MG63 (cell line): ENCODE data around the gene LCOR. TPM values are rescaled to one million over a fixed set of nuclear protein-coding genes. Genes with fewer than 3 reads are reported as not detected.
"Not testable (repeated sequence)": the region's sequence is repeated elsewhere in the genome, so short reads cannot be mapped to it uniquely, and the experiment has no call there.

ENCODE experiments used
- DNase-seq: peaks from one replicate; pipeline ENCODE4 v3.0.0-alpha.2; 2020
- H3K27me3 ChIP-seq: fragments of 250-450 bp; sonication (Bioruptor Pico); 2 replicates; pipeline ENCODE4 v1.5.1; 2020; ENCODE audit warnings: mild to moderate bottlenecking, moderate library complexity
- H3K36me3 ChIP-seq: fragments of 250-450 bp; sonication (Bioruptor Pico); 2 replicates; pipeline ENCODE4 v1.5.1; 2020; ENCODE audit warnings: mild to moderate bottlenecking, moderate library complexity
- H3K4me3 ChIP-seq: fragments of 250-450 bp; sonication (Bioruptor Pico); 2 replicates; pipeline ENCODE4 v1.5.1; 2020; ENCODE audit warnings: mild to moderate bottlenecking, moderate library complexity
- H3K9me3 ChIP-seq: fragments of 250-450 bp; sonication (Bioruptor Pico); 2 replicates; pipeline ENCODE4 v1.5.1; 2020; ENCODE audit warnings: mild to moderate bottlenecking, moderate library complexity
- total RNA-seq: library from RNA; depleted of rRNA; stranded (reverse); fragments of >200 nt; shearing (Covaris generic); gene quantifications from 2 replicates; pipeline ENCODE4 v1.2.3, GENCODE V29; 2014; ENCODE audit warnings: low replicate concordance

LCOR gene
- total RNA-seq, 1 experiment from 2014 or later: 4.3 TPM

- Histone ChIP-seq H3K27me3 (no peaks in the 10 kb centered on the region), H3K36me3 (no peaks in the 10 kb centered on the region), H3K9me3 (no peaks in the 10 kb centered on the region), H3K4me3 (no peak overlapping the region)
- no peak for DNase-seq
Measured at GRCh38 chr10:97019213-97019844, 187.2 kb downstream of the LCOR start.

GRCh38 chr10:97020452-97021400, 188.6 kb downstream of the LCOR start:
- H3K9me3 ChIP-seq: no peaks in the 10 kb centered on the region

GRCh38 chr10:97022616-97023015, 190.5 kb downstream of the LCOR start:
- Histone ChIP-seq H3K36me3 (no peaks in the 10 kb centered on the region), H3K27me3 (no peaks in the 10 kb centered on the region), H3K4me3 (no peak overlapping the region), H3K9me3 (peaks cover 4% of the 10 kb centered on the region; the same call in 1 of the 2 replicates)
- DNase-seq: no peak

More at GRCh38 chr10:97020452-97021400, 188.6 kb downstream of the LCOR start:
- no peaks in the 10 kb centered on the region for H3K27me3 ChIP-seq
- no peaks in the 10 kb centered on the region for H3K36me3 ChIP-seq
- no peak overlapping the region for H3K4me3 ChIP-seq
- DNase-seq: no peak

GRCh38 chr10:97023401-97024167, 191.5 kb downstream of the LCOR start:
- Histone ChIP-seq H3K4me3 (no peak overlapping the region; the same call in 1 of the 2 replicates), H3K27me3 (no peaks in the 10 kb centered on the region), H3K36me3 (no peaks in the 10 kb centered on the region), H3K9me3 (peaks cover 12% of the 10 kb centered on the region; the same call in 1 of the 2 replicates)
- peak; percentile 38 for DNase-seq

- Histone ChIP-seq H3K36me3 (no peaks in the 10 kb centered on the region), H3K27me3 (no peaks in the 10 kb centered on the region), H3K9me3 (peaks cover 12% of the 10 kb centered on the region; the same call in 1 of the 2 replicates), H3K4me3 (no peak overlapping the region; the same call in 1 of the 2 replicates)
- peak; percentile 68 for DNase-seq
Measured at GRCh38 chr10:97024168-97025073, 192.3 kb downstream of the LCOR start.

- no peak overlapping the region for H3K4me3 ChIP-seq
- no peaks in the 10 kb centered on the region for H3K36me3 ChIP-seq
- peaks cover 12% of the 10 kb centered on the region; the same call in 1 of the 2 replicates for H3K9me3 ChIP-seq
- no peaks in the 10 kb centered on the region for H3K27me3 ChIP-seq
- DNase-seq: peak; percentile 59
Measured at GRCh38 chr10:97025613-97026242, 193.6 kb downstream of the LCOR start.

GRCh38 chr10:97028126-97028831, 196.2 kb downstream of the LCOR start:
- H3K36me3 ChIP-seq: no peaks in the 10 kb centered on the region
- peak; percentile 30 for DNase-seq
- H3K9me3 ChIP-seq: peaks cover 12% of the 10 kb centered on the region; the same call in 1 of the 2 replicates
- H3K27me3 ChIP-seq: no peaks in the 10 kb centered on the region
- no peak overlapping the region for H3K4me3 ChIP-seq

GRCh38 chr10:97028832-97029178, 196.7 kb downstream of the LCOR start:
- H3K27me3 ChIP-seq: no peaks in the 10 kb centered on the region
- H3K9me3 ChIP-seq: peaks cover 12% of the 10 kb centered on the region; the same call in 1 of the 2 replicates
- H3K36me3 ChIP-seq: no peaks in the 10 kb centered on the region
- DNase-seq: no peak
- H3K4me3 ChIP-seq: no peak overlapping the region

GRCh38 chr10:97029271-97029670, 197.2 kb downstream of the LCOR start:
- no peak for DNase-seq
- peaks cover 12% of the 10 kb centered on the region; the same call in 1 of the 2 replicates for H3K9me3 ChIP-seq
- no peaks in the 10 kb centered on the region for H3K27me3 ChIP-seq
- no peaks in the 10 kb centered on the region for H3K36me3 ChIP-seq
- no peak overlapping the region for H3K4me3 ChIP-seq

GRCh38 chr10:97030894-97031293, 198.8 kb downstream of the LCOR start:
- Histone ChIP-seq H3K27me3 (no peaks in the 10 kb centered on the region), H3K36me3 (no peaks in the 10 kb centered on the region), H3K9me3 (peaks cover 12% of the 10 kb centered on the region; the same call in 1 of the 2 replicates), H3K4me3 (no peak overlapping the region)
- DNase-seq: no peak

GRCh38 chr10:97031459-97031858, 199.4 kb downstream of the LCOR start:
- Histone ChIP-seq H3K36me3 (no peaks in the 10 kb centered on the region), H3K4me3 (no peak overlapping the region), H3K9me3 (peaks cover 12% of the 10 kb centered on the region; the same call in 1 of the 2 replicates), H3K27me3 (no peaks in the 10 kb centered on the region)
- DNase-seq: no peak

GRCh38 chr10:97032624-97033023, 200.5 kb downstream of the LCOR start:
- no peak overlapping the region for H3K4me3 ChIP-seq
- H3K9me3 ChIP-seq: peaks cover 8% of the 10 kb centered on the region; the same call in 1 of the 2 replicates
- H3K27me3 ChIP-seq: no peaks in the 10 kb centered on the region
- DNase-seq: no peak
- no peaks in the 10 kb centered on the region for H3K36me3 ChIP-seq

GRCh38 chr10:97033841-97034240, 201.7 kb downstream of the LCOR start:
- DNase-seq, H3K4me3 ChIP-seq, H3K9me3 ChIP-seq, H3K27me3 ChIP-seq, H3K36me3 ChIP-seq: not testable (repeated sequence)

- Histone ChIP-seq H3K27me3 (no peaks in the 10 kb centered on the region), H3K9me3 (no peaks in the 10 kb centered on the region), H3K36me3 (no peaks in the 10 kb centered on the region), H3K4me3 (no peak overlapping the region)
- no peak for DNase-seq
Measured at GRCh38 chr10:97034301-97034700, 202.2 kb downstream of the LCOR start.
